GM19099 (cell line): ENCODE results near the gene DLGAP1.

Experiments
- POLR2A ChIP-seq: IDR thresholded peaks from 3 replicates; pipeline ENCODE4 v1.6.1; 2011; ENCODE audit warnings: low read depth; ENCODE audit not compliant: insufficient read length; ENCODE audit errors: extremely low read depth

Gene DLGAP1

DNA sequence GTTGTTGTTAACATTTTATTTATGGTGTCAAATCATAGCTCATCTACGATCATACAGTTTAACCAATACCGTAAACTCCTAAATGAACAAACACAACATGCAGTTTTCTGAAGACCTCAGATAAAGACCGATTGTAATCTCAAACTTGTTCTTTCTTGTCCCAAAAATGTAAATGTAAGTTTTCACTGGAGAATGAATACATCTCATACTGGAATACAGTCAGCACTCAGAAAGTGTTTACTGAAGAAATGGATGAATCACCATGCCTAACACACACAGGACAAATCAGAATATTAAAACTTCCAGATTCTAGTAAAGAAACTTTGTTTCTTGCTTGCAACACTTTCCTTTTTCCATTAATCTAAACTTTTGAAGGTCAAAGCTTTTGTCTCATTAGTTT is 380.5 kb downstream of the DLGAP1 start:
- no peak for TF ChIP-seq POLR2A

DNA sequence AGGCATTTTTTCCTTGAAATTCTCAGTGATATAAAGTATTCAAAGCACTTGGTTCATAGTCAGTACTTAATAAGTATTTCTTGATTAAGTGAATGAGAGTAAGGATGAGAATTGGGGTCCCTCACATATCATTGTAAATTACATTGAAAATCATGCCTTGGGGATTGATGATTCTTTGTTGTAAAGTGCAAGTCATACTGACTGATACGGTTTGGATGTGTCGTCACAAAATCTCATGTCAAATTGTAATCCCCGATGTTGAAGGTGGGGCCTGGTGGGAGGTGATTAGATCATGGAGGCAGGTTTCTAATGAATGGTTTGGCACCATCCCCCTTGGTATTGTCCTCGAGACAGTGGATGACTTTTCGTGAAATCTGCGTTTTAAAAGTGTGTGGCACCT is 385.9 kb downstream of the DLGAP1 start:
- TF ChIP-seq POLR2A = no peak

DNA sequence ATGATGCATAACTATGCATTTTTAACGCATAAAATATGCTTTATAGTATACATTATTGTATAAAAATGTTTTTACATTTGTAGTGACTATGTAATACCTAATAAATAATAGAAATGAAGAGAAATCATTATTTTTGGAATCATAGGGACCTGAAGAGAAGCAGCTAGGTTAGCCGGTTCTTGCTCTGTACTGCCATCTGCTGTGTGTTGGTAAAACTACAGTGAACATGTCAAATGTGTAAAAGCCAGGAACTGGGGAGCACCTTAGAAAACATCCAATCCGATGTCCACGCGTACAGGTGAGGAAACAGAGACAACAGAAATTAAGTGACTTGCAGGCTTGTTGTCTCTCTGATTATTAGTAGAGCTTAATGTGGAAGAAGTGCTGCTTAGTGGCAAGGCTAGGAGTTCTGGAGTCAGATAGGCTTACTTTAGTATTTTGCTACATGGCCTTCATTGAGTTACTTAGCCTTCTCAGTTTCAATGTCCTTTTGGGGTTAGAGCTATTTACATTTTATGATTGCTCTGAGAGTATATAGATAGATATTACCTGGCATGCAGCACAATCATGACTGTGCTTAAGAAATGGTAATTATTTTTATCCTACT is 386.5 kb downstream of the DLGAP1 start:
- no peak for TF ChIP-seq POLR2A

DNA sequence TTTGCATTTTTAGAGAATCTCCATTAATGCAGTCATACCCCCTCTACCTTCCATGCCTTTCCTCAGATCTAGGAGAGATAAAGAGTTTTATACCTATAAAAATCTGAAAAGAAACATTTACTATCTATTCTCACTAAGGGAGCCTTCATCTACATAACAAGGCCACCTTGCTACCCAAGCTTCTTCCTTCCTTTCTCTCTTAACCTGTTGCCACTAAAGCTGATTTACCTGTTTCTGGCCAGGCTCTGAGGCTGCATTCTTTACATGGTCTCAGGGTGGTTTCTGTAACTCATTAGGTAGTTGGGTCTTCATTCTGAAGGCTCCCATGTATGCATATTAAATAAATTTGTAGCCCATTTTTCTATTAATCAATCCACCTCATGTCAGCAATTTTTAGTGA is 391.6 kb downstream of the DLGAP1 start:
- TF ChIP-seq POLR2A = no peak

DNA sequence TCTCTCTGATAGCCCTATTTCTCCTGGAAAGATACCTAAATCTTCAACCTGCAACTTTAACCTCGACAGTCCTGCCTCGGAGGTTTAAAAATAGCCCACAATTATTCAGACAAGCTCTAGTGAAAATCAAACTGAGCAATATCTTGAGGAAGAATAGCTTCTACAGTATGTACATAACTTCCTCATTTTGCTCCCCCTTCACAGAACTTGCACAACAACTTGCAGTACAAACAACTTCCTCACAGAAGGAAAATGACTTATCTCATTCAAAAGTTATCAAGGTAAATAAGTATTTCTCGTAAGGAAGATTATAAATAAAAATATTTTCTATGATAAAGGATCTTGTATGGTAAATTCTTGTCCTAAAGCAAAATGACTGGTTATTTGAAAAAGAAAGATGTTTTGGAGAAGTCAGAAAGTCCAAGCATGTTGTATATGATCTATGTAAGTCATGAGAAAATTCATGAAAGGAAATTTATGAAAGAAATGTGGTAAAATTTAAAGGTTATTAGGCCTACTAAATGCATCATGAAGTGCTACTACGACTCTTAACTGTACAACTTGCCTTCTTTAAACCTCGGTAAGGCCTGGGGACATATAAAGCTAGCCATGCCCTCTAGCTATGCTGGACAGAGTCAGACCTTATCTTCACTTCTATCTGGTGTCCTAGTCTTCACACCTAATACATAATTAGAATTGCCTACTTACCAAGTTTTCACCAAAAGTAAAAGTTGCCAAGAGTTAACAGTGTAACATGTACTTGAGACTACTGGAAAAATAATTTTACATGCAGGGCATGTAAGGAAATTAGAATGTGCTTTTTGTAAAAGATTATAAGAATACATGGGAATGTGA is 394.5 kb downstream of the DLGAP1 start:
- TF ChIP-seq POLR2A = no peak

- no peak for TF ChIP-seq POLR2A
Measured at GRCh38 chr18:4058179-4058578, 396.9 kb downstream of the DLGAP1 start.

DNA sequence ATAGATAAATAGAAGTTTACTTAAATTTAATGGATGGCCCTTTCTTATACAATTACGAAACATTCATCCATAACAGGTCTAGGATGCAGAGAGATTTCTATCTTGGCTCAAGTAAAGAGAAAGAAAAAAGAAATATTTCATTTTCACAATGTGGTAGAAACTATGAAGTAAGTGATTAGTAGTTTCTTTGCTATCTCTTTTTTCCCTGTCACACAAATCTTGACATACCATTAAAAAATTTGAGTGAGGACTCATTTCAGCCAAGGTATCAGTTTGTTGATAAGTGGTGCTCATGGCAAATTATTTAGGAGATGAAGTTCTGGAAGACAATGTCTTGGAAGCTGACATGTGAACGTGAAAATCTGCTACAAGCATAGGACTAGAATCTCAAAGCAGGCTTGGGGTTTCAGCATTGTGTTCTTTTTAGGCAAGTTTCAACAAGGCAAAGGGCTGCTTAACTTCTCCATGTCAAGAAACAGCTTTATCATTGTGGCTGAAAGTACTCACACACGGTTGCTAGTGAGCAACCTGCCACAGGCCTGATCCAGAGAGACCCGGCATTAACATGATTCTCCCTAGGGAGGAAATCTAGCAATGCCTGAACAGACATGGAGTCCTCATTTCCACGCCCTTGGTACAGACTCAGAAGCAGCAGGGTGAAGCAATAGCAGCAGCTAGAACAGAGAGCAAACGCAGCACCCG is 414.6 kb downstream of the DLGAP1 start:
- no peak for TF ChIP-seq POLR2A

- TF ChIP-seq POLR2A = no peak
Measured at GRCh38 chr18:4035521-4035920, 419.6 kb downstream of the DLGAP1 start.

DNA sequence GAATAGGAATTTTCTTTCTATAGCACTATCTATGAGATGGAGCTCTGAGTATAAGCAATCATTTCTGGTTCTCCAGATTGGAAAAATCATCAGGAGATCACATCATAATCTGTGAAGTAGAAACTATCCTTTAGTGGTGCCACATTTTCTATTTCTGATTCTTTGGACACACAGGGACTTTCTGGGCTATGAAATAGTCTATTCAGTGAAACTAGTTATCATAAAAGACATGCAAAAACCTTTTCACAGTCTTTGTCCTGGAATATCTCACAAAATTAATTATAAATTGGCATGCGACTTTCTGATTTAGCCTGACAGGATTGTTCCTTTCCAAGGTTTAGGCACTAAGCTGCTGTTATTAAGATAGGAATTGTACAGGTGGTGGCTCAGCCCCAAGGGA is 428.6 kb downstream of the DLGAP1 start:
- no peak for TF ChIP-seq POLR2A

- no peak for TF ChIP-seq POLR2A
Measured at GRCh38 chr18:4024702-4025101, 430.4 kb downstream of the DLGAP1 start.

- no peak for TF ChIP-seq POLR2A
Measured at GRCh38 chr18:4020026-4020425, 435.1 kb downstream of the DLGAP1 start.

- TF ChIP-seq POLR2A = no peak
Measured at GRCh38 chr18:4017480-4017879, 437.6 kb downstream of the DLGAP1 start.

DNA sequence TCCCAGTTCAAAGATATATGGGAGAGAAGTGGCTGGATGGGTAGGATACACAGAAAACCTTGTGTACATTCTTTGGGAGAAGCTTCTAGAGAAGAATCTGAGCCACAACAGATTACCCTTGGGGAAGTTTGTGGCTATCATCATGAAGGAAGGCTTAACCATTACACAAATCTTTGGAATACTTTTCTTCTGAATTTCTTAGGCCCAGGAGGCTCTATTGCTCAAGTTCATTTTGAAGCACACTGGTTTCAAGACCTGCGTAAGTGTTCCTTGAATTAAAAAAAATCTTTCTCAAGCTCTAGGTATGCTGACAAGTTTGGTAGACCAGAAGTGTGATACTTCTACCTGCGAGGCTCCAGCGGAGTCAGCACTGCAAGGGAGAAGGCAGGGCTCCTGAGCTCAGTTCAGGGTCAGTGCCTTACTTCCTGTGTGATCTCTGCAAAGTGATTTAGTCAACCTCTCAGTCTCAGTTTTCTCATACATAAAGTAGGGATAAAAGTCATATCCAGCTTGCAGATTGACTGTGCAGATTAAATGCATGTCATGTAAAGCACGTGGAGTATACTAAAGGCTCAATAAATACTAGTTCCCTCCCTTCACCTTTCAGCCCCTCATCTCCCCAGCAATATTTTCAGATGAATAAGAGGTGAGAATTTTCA is 438.6 kb downstream of the DLGAP1 start:
- no peak for TF ChIP-seq POLR2A

DNA sequence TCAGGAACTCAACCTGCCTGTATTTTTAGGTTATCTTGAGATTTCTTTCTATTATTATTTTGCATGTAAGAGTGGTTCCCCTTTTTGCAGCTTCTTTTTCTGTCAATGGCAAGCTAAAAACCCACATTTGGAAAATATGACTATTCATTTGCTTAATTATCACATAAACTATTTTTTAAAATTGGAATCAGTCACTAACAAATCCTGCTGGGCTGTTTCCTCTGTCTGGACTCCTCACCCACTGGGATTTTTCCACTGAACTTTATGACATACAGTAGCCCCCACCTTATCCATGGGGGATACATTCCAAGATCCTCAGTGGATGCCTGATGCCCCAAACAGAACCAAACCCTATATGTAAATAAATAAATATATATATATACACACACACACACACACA is 447.3 kb downstream of the DLGAP1 start:
- TF ChIP-seq POLR2A = no peak

DNA sequence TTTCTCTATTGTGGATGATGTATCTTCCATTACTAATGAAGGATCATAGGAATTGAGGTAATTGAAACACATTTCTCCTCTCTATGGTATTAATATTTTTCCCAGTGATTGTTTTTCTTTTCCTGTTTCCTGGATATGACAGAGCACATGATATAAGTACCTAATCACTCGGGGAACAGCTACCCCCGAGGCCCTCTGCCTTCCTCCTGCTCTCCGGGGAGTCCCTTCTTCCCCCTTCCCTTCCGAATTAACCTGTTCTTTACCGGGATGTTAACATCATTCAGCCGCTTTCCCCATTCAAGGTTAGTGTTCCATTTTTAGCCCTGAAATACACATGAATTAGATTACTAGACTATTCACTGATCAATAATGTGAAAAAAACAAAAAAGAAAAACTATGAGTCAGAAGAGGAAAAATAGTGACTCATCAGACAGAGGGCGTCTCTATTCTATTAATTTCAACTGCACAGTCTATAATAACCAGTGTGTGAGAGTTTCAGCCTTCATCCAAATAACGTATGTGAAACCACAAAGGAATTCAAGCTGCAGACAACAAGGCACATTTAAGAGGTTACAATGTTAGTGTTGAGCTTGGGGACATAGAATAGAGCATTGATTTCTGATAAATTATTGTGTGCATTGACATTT is 450.8 kb downstream of the DLGAP1 start:
- TF ChIP-seq POLR2A = no peak
